Stromal cell of bone marrow (primary cell): ENCODE measurements around the gene ATP6V0E1.
"Not testable (repeated sequence)": the region's sequence is repeated elsewhere in the genome, so short reads cannot be mapped to it uniquely, and the experiment has no call there.

Source experiments
- DNase-seq: peaks from one replicate; pipeline ENCODE4 v3.0.0-alpha.2; 2012; ENCODE audit warnings: low read depth

The ATP6V0E1 gene

DNA sequence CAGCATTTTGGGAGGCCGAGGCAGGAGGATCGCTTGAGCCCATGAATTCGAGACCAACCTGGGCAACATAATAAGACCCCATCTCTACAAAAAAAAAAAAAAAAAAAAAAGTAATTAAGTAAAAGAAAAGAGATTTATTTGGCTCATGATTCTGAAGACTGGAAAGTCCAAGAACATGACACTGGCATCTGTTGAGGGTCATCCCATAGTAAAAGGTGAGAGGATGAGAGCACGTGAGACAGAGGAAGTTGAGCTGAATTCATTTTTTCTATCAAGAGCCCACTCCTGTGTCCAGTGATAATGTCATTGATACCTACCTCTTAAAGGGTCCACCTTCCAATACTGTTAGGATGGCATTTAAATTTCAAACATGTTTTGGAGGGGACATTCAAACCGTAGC lies 92.4 kb downstream of the ATP6V0E1 start:
- DNase-seq: no peak

DNA sequence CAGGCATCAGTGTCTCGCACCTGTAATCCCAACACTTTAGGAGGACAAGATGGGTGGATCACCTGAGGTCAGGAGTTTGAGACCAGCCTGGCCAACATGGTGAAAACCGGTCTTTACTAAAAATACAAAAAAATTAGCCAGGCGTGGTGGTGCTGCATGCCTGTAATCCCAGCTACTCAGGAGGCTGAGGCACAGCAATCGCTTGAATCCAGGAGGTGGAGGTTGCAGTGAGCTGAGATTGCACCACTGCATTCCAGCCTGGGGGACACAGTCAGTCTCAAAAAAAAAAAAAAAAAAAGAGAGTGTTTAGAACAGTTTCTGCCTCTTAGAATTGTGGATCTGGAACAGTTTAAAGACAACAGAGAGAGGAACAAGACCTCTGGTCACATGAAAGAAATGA lies 92.9 kb downstream of the ATP6V0E1 start:
- DNase-seq: not testable (repeated sequence)

DNA sequence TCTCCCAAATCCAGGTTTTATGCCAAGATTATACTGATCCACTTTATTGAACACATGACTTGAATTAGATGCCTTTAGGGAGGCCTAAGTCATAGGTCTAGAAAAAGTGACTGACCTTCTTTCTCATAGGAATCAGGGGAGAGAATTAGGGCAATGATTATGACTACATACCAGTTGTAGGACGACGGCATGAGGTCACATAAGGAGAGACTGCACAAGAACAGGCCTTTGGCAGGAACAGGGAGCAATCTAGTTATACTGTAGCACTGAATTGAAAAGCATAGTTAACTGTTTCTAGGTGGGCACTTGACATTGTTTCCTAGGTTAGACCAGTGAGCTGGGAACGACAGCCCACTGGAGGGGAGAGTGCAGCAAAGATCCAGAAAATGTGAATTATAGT lies 95.3 kb downstream of the ATP6V0E1 start:
- DNase-seq: no peak
